AG09309 (cell line): ENCODE data around the gene LRMDA.
A peak's percentile ranks its signal among the peaks of the same experiment; 100 is the strongest.

ENCODE experiments used
- DNase-seq: peaks from one replicate; pipeline ENCODE4 v3.0.0-alpha.2; 2010; ENCODE audit warnings: low read depth
- H3K4me3 ChIP-seq: 2 replicates; pipeline ENCODE4 v1.5.1; 2011; ENCODE audit warnings: mild to moderate bottlenecking, low read depth, low read length, moderate library complexity; ENCODE audit not compliant: control insufficient read depth
- TF ChIP-seq, protein P1 (sequence below): IDR thresholded peaks from 2 replicates; pipeline ENCODE4 v1.5.1; 2011; ENCODE audit warnings: mild to moderate bottlenecking, low read depth, low read length, inconsistent platforms; ENCODE audit not compliant: insufficient read depth, control insufficient read depth; ENCODE audit errors: missing control alignments

Gene LRMDA

DNA sequence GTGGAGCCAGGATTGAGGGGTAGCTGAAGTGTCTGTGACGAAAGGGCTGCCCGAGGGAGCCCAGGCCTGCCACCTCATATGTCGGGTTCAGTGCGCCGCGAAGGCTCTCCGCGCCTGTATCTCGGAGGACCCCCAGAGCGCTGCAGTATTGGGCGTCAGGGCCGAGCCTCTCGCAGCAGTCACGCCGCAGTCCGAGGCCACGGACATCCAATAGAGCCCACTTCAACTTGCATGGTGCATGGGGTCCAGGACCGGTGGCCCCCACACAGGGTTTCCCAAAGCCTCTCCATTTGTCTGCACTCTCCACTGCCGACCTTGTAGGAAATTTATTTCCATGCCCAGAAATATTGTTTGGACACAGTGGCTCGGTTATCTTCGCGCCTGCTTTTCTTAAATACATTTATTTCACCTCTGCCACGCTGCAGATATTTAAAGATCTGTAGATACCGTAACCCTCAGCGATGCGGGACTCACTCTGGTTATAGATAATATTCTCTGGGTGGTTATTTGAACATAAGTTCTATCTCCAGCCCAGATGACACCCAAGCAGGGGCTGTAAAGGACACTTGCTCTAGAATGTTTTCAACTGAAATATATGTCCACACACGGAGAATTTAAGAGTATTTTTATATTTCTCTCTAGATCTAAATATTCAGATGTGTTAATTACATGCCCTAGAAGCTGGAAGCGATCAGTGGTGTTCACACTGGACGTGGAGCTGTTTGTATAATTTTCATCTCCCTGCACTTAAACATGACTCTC is 24.8 kb upstream of the LRMDA start:
- H3K4me3 ChIP-seq: no peak overlapping the region
- TF ChIP-seq, protein P1, sequence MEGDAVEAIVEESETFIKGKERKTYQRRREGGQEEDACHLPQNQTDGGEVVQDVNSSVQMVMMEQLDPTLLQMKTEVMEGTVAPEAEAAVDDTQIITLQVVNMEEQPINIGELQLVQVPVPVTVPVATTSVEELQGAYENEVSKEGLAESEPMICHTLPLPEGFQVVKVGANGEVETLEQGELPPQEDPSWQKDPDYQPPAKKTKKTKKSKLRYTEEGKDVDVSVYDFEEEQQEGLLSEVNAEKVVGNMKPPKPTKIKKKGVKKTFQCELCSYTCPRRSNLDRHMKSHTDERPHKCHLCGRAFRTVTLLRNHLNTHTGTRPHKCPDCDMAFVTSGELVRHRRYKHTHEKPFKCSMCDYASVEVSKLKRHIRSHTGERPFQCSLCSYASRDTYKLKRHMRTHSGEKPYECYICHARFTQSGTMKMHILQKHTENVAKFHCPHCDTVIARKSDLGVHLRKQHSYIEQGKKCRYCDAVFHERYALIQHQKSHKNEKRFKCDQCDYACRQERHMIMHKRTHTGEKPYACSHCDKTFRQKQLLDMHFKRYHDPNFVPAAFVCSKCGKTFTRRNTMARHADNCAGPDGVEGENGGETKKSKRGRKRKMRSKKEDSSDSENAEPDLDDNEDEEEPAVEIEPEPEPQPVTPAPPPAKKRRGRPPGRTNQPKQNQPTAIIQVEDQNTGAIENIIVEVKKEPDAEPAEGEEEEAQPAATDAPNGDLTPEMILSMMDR: no peak

GRCh38 chr10:75407224-75407712 is 24.2 kb upstream of the LRMDA start:
- DNase-seq: no peak
- no peak overlapping the region for H3K4me3 ChIP-seq
- TF ChIP-seq, protein P1: no peak

More for the DNA sequence above, 24.8 kb upstream of the LRMDA start:
- no peak for DNase-seq

DNA sequence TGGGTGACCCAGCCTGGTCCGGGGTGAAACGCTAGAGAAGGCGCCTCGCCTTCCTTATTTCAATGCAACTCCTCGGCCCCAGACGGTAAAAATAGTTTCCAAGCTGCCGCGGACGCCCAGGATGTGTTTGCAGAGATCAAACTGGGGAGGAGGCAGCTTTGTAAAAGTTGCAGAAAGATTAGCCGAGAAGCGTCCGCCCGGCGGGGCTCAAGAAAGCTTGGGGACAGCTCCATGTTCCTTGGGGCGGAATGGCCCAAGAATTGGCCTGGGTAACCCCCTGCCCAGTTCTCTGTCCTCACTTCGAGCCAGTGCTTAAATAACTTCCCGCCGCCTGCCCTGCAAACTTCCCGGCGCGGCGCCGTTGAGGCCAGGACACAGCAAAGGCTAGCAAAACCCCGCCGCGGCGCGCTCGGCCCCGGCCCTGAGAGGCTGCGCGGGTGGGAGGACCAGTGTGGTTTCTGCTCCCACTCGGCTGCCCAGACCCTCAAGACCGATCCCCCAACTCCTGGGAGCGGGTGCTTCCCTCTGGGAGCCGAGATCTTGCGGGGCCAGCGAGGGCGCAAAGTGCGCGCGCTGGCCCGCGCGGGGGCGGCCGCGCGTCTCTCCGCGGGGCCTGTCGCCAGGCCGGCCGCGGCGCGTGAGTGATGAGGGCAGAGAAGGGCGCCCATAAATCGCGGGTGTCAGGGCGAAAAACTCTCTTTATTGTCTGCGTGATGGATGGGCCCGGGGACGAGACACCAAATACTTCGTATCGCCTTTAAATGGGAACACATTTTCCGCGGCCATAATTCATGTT is 23.5 kb upstream of the LRMDA start:
- peak overlapping the region; percentile 61 for H3K4me3 ChIP-seq
- TF ChIP-seq, protein P1: no peak
- DNase-seq: no peak

GRCh38 chr10:75408509-75408875 is 22.9 kb upstream of the LRMDA start:
- peak overlapping the region; percentile 61 for H3K4me3 ChIP-seq

GRCh38 chr10:75408911-75409885 is 22.2 kb upstream of the LRMDA start:
- H3K4me3 ChIP-seq: peak overlapping the region; percentile 61
- no peak for DNase-seq
- TF ChIP-seq, protein P1: no peak

More at GRCh38 chr10:75408509-75408875, 22.9 kb upstream of the LRMDA start:
- TF ChIP-seq, protein P1: no peak
- DNase-seq: no peak
